Loucy (cell line): ENCODE data around the gene CTAGE6.
"Not testable (repeated sequence)": the region's sequence is repeated elsewhere in the genome, so short reads cannot be mapped to it uniquely, and the experiment has no call there.

Source experiments
- CTCF ChIP-seq: fragments of 200-600 bp; sonication (generic); conservative IDR thresholded peaks from 2 replicates; pipeline ENCODE4 v1.5.1; 2014; ENCODE audit warnings: mild to moderate bottlenecking, antibody characterized with exemption, low read length
- EZH2phosphoT487 ChIP-seq: fragments of 200-600 bp; IDR thresholded peaks from 2 replicates; pipeline ENCODE4 v1.6.1; 2018; ENCODE audit warnings: antibody characterized with exemption, mild to moderate bottlenecking, moderate library complexity, borderline replicate concordance

GRCh38 chr7:143795653-143796052, 38.2 kb upstream of the CTAGE6 start:
- TF ChIP-seq EZH2phosphoT487, CTCF: not testable (repeated sequence)
